LNCaP clone FGC (cell line): Measurements from ENCODE around the gene CPN2.
A peak's percentile ranks its signal among the peaks of the same experiment; 100 is the strongest.

Experiments used
- DNase-seq: peaks from one replicate; pipeline ENCODE4 v3.0.0-alpha.2; 2011; ENCODE audit warnings: low read depth
- H3K4me3 ChIP-seq: 2 replicates; pipeline ENCODE4 v1.5.1; 2011; ENCODE audit warnings: mild to moderate bottlenecking, low read depth, low read length, control low read depth
- CTCF ChIP-seq: IDR thresholded peaks from 2 replicates; pipeline ENCODE4 v1.5.1; 2012; ENCODE audit warnings: mild to moderate bottlenecking; ENCODE audit not compliant: control insufficient read depth, insufficient read depth; ENCODE audit errors: extremely low read depth

Gene CPN2

GRCh38 chr3:194321693-194322640 is 29.2 kb downstream of the CPN2 start:
- no peak overlapping the region for H3K4me3 ChIP-seq
- DNase-seq: no peak
- TF ChIP-seq CTCF: no peak

DNA sequence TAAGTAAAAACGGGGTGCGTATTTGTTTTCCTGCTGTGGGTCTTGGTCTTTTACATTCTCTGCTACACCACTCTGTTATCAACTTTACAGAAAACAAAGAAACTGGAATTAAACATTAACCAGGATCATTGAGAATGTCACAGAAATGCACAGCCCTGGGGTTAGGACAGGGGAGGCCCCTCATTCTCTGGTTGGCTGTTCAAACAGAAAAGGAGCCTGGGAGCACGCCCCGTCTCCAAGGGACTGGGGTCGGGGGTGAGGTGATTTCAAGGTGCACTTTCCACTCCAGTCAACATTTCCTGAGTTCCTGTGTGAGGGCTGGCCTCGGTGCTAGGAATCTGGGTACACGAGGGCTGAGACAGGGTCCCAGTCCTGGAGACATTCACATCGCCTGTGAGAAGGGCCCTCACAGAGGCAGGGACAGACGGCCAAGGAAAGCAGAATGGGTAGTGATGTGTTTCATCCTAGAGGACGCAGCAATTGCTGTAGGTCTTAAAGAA is 30.3 kb downstream of the CPN2 start:
- no peak for DNase-seq
- no peak overlapping the region for H3K4me3 ChIP-seq
- no peak for TF ChIP-seq CTCF

DNA sequence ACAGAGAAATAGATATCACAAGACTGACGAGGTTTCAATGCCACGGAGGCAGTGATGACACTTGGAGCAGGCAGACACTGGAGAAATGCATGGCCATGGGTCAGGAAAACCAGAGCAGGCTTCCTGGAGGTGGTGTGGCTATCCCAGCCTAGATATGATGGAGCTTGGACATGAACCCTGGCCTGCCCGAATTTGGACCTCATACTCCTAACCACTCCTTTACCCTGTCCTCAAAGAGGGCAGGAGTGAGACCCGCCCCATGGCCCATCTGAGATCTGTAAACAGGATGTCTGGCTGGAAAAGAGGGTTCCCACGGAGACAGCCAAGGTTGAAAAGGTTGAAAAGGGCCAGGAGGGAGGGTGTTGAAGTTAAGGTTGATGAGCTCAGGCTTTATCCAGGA is 31.0 kb downstream of the CPN2 start:
- no peak for DNase-seq
- H3K4me3 ChIP-seq: no peak overlapping the region
- no peak for TF ChIP-seq CTCF

- H3K4me3 ChIP-seq: no peak overlapping the region
- TF ChIP-seq CTCF: no peak
- no peak for DNase-seq
Measured at GRCh38 chr3:194318511-194319161, 32.5 kb downstream of the CPN2 start.

- TF ChIP-seq CTCF: no peak
- no peak overlapping the region for H3K4me3 ChIP-seq
- DNase-seq: no peak
Measured at GRCh38 chr3:194316918-194317317, 34.2 kb downstream of the CPN2 start.

GRCh38 chr3:194315965-194316361 is 35.2 kb downstream of the CPN2 start:
- DNase-seq: no peak
- no peak for TF ChIP-seq CTCF
- H3K4me3 ChIP-seq: peak overlapping the region; percentile 49
